ENCODE data around the gene MAST2. TPM values are rescaled to one million over a fixed set of nuclear protein-coding genes. Genes with fewer than 3 reads are reported as not detected.

Gene MAST2
- total RNA-seq, 1 experiment from 2014 or later, result 38.4 TPM

DNA sequence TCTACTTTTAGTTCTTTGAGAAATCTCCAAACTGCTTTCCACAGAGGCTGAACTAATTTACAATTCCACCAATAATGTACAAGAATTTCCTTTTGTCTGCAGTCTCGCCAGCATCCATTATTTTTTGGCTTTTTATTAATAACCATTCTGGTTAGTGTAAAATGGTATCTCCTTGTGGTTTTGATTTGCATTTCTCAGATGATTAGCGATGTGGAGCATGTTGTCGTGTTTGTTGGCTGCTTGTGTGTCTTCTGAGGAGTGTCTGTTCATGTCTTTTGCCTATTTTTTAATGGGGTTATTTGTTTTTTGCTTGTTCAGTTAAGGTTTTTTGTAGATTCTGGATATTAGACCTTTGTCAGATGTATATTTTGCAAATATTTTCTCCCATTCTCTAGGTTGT, 131.5 kb downstream of the MAST2 start:
- intact Hi-C loops (cut with micrococcal nuclease; ENCODE audit: unreplicated experiment), result no loop called here
- H3K4me3 ChIP-seq (ENCODE audit: low read depth, low read length, poor library complexity, severe bottlenecking), result no peak overlapping the region
- POLR2A ChIA-PET (ENCODE audit: low non-redundant PET), result no interaction called here

DNA sequence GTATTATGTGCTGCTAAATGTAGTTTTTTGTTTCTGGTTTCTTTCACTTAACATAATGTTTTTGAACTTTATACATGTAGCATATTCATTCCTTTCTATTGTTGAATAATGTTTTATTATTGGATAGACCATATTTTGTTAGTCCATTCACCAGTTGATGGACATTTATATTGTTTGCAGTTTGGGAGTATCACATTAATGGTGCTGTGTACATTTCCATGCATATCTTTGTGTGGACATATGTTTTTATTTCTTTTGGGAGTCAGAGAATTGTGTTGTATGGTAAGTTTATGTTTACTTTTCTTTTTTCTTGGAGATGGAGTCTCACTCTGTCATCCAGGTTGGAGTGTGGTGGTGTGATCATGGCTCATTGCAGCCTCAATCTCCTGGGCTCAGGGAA, 134.6 kb downstream of the MAST2 start:
- TF ChIP-seq, protein P1, sequence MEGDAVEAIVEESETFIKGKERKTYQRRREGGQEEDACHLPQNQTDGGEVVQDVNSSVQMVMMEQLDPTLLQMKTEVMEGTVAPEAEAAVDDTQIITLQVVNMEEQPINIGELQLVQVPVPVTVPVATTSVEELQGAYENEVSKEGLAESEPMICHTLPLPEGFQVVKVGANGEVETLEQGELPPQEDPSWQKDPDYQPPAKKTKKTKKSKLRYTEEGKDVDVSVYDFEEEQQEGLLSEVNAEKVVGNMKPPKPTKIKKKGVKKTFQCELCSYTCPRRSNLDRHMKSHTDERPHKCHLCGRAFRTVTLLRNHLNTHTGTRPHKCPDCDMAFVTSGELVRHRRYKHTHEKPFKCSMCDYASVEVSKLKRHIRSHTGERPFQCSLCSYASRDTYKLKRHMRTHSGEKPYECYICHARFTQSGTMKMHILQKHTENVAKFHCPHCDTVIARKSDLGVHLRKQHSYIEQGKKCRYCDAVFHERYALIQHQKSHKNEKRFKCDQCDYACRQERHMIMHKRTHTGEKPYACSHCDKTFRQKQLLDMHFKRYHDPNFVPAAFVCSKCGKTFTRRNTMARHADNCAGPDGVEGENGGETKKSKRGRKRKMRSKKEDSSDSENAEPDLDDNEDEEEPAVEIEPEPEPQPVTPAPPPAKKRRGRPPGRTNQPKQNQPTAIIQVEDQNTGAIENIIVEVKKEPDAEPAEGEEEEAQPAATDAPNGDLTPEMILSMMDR (conservative IDR thresholded peaks at IDR 0.05; ENCODE audit: low read depth, low read length), result no peak
- TF ChIP-seq EZH2 (IDR thresholded peaks at IDR 0.05; ENCODE audit: borderline replicate concordance, low read depth, low read length, poor library complexity, severe bottlenecking), result no peak
- BruUV-seq (replicated peaks), result no TSS peak
- Histone ChIP-seq H3K36me3 (ENCODE audit: insufficient read depth, low read length, poor library complexity, severe bottlenecking) (no peaks in the 10 kb centered on the region), H3K27ac (ENCODE audit: low read depth, low read length, poor library complexity, severe bottlenecking) (no peak overlapping the region), H3K27me3 (replicated peaks; ENCODE audit: insufficient read depth, low read depth, low read length, poor library complexity) (no peaks in the 10 kb centered on the region), H3K4me1 (ENCODE audit: insufficient read depth, low read length, poor library complexity, severe bottlenecking) (no peaks in the 10 kb centered on the region), H3K9me3 (ENCODE audit: low read depth, low read length, poor library complexity, severe bottlenecking) (no peaks in the 10 kb centered on the region), H3K4me3 (ENCODE audit: low read depth, low read length, poor library complexity, severe bottlenecking) (no peak overlapping the region)
- DNase-seq (ENCODE audit: low spot score), result no peak
- CTCF ChIA-PET, result no interaction called here
- intact Hi-C loops (cut with micrococcal nuclease; ENCODE audit: unreplicated experiment), result no loop called here
- POLR2A ChIA-PET (ENCODE audit: low non-redundant PET), result no interaction called here

More for the DNA sequence above, 131.5 kb downstream of the MAST2 start:
- H3K4me1 ChIP-seq (ENCODE audit: insufficient read depth, low read length, poor library complexity, severe bottlenecking), result no peaks in the 10 kb centered on the region
- no peaks in the 10 kb centered on the region for H3K27me3 ChIP-seq (replicated peaks; ENCODE audit: insufficient read depth, low read depth, low read length, poor library complexity)
- no peaks in the 10 kb centered on the region for H3K36me3 ChIP-seq (ENCODE audit: insufficient read depth, low read length, poor library complexity, severe bottlenecking)
- H3K9me3 ChIP-seq (ENCODE audit: low read depth, low read length, poor library complexity, severe bottlenecking), result no peaks in the 10 kb centered on the region
- no peak overlapping the region for H3K27ac ChIP-seq (ENCODE audit: low read depth, low read length, poor library complexity, severe bottlenecking)
- no TSS peak for BruUV-seq (replicated peaks)
- no peak for TF ChIP-seq EZH2 (IDR thresholded peaks at IDR 0.05; ENCODE audit: borderline replicate concordance, low read depth, low read length, poor library complexity, severe bottlenecking)
- TF ChIP-seq, protein P1 (conservative IDR thresholded peaks at IDR 0.05; ENCODE audit: low read depth, low read length), result no peak
- CTCF ChIA-PET, result no interaction called here
- DNase-seq (ENCODE audit: low spot score), result no peak

DNA sequence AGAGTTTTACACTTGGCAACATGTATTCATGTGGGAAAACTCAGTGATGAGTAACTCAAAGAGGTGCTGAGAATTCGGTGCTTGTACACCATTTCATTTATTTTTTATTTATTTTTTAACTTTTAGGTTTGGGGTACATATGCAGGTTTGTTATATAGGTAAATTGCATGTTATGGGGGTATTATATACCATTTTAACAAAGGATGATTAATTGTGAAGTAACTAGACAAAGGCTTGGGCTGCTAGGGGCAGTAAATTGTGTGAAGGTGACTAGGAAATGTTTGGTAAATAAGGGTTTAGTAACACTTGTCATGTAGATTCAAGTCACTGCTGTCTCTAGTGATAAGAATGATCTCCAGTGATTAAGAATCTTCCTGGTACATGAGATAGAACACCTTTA, 139.0 kb downstream of the MAST2 start:
- Histone ChIP-seq H3K36me3 (ENCODE audit: insufficient read depth, low read length, poor library complexity, severe bottlenecking) (no peaks in the 10 kb centered on the region), H3K27me3 (replicated peaks; ENCODE audit: insufficient read depth, low read depth, low read length, poor library complexity) (no peaks in the 10 kb centered on the region), H3K4me1 (ENCODE audit: insufficient read depth, low read length, poor library complexity, severe bottlenecking) (peaks cover 15% of the 10 kb centered on the region), H3K4me3 (ENCODE audit: low read depth, low read length, poor library complexity, severe bottlenecking) (no peak overlapping the region), H3K27ac (ENCODE audit: low read depth, low read length, poor library complexity, severe bottlenecking) (no peak overlapping the region), H3K9me3 (ENCODE audit: low read depth, low read length, poor library complexity, severe bottlenecking) (no peaks in the 10 kb centered on the region)
- no peak for DNase-seq (ENCODE audit: low spot score)
- ChIA-PET POLR2A (ENCODE audit: low non-redundant PET) (no interaction called here), CTCF (no interaction called here)
- intact Hi-C loops (cut with micrococcal nuclease; ENCODE audit: unreplicated experiment), result no loop called here
- no peak for TF ChIP-seq EZH2 (IDR thresholded peaks at IDR 0.05; ENCODE audit: borderline replicate concordance, low read depth, low read length, poor library complexity, severe bottlenecking)
- TF ChIP-seq, protein P1 (conservative IDR thresholded peaks at IDR 0.05; ENCODE audit: low read depth, low read length), result no peak
- no TSS peak for BruUV-seq (replicated peaks)

Measured in A673 (cell line).